ENCODE results near the gene ZNF630. TPM values are rescaled to one million over a fixed set of nuclear protein-coding genes. Genes with fewer than 3 reads are reported as not detected.

Gene ZNF630
- total and polyA plus RNA-seq, 10 of the 15 experiments (the other 5 are each of a cell fraction or from before 2014, with no cell fraction given) = 0.96 to 1.9 (median 1.2) TPM

DNA sequence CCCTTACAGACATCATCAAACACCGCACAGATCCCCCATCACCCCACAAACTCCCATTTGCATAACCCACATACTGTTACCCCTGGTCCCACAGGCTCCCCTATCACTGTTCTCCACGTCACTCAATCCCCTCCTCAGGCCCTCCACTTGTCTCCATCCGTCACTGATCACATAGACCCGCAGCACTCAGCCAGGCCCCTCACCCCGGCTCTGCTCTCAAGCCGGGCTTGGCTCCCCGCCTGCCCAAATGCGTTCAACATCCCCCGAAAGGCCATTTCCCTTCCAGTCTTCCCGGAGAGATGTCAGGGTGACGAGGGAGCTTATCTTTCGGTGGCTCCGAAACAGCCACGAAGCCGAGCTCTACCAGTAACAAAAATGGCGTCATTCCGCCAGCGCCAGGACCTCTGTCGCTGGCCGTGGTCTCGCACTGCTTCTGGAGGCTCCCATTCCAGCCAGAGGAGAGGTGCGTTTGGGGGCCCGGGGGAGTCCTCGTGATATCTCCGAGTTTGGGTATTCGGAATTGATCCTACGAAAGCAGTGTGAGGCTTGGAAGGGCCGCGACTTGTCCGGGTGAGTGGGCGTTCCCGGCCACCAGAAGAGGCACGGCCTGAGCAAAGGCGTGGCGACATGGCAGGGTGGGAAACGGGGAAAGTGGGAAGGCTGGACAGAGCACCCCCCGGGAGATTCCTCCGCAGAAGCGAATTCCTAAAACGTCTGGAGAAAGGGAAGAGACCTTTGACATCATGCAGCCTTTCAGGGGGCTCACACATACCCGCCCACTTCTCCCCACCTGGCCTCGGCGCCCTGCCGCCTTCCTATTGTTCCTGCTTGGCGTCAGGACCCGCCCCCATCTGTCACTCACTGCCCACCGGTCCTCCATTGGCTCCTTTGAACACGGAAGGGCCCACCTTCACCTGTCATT, at the start of gene ZNF630 (continued):
- TF ChIP-seq, protein P1, sequence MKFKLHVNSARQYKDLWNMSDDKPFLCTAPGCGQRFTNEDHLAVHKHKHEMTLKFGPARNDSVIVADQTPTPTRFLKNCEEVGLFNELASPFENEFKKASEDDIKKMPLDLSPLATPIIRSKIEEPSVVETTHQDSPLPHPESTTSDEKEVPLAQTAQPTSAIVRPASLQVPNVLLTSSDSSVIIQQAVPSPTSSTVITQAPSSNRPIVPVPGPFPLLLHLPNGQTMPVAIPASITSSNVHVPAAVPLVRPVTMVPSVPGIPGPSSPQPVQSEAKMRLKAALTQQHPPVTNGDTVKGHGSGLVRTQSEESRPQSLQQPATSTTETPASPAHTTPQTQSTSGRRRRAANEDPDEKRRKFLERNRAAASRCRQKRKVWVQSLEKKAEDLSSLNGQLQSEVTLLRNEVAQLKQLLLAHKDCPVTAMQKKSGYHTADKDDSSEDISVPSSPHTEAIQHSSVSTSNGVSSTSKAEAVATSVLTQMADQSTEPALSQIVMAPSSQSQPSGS (IDR thresholded peaks at IDR 0.05; ENCODE audit: low read length) = no peak
- TF ChIP-seq, protein P2, sequence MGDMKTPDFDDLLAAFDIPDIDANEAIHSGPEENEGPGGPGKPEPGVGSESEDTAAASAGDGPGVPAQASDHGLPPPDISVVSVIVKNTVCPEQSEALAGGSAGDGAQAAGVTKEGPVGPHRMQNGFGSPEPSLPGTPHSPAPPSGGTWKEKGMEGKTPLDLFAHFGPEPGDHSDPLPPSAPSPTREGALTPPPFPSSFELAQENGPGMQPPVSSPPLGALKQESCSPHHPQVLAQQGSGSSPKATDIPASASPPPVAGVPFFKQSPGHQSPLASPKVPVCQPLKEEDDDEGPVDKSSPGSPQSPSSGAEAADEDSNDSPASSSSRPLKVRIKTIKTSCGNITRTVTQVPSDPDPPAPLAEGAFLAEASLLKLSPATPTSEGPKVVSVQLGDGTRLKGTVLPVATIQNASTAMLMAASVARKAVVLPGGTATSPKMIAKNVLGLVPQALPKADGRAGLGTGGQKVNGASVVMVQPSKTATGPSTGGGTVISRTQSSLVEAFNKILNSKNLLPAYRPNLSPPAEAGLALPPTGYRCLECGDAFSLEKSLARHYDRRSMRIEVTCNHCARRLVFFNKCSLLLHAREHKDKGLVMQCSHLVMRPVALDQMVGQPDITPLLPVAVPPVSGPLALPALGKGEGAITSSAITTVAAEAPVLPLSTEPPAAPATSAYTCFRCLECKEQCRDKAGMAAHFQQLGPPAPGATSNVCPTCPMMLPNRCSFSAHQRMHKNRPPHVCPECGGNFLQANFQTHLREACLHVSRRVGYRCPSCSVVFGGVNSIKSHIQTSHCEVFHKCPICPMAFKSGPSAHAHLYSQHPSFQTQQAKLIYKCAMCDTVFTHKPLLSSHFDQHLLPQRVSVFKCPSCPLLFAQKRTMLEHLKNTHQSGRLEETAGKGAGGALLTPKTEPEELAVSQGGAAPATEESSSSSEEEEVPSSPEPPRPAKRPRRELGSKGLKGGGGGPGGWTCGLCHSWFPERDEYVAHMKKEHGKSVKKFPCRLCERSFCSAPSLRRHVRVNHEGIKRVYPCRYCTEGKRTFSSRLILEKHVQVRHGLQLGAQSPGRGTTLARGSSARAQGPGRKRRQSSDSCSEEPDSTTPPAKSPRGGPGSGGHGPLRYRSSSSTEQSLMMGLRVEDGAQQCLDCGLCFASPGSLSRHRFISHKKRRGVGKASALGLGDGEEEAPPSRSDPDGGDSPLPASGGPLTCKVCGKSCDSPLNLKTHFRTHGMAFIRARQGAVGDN (IDR thresholded peaks at IDR 0.05) = no peak
- no peak for TF ChIP-seq NR2C2 (IDR thresholded peaks at IDR 0.05; ENCODE audit: borderline replicate concordance, control insufficient read depth, insufficient read length, low read depth)
- TF ChIP-seq NFYA (IDR thresholded peaks at IDR 0.05; ENCODE audit: borderline replicate concordance, low read depth, low read length) = no peak
- TF ChIP-seq RBBP5 (conservative IDR thresholded peaks at IDR 0.05) = no peak
- TF ChIP-seq MEF2A (IDR thresholded peaks at IDR 0.05; ENCODE audit: insufficient read depth, low read depth, low read length) = no peak
- no peak for TF ChIP-seq ATF7 (IDR thresholded peaks at IDR 0.05; ENCODE audit: low read depth)
- TF ChIP-seq RAD21 (IDR thresholded peaks at IDR 0.05; ENCODE audit: insufficient read depth, low read depth, low read length) = no peak
- TF ChIP-seq WRNIP1 (IDR thresholded peaks at IDR 0.05; ENCODE audit: borderline replicate concordance, low read depth, low read length) = no peak
- peak; percentile 51 for TF ChIP-seq POLR2A (IDR thresholded peaks at IDR 0.05; ENCODE audit: low read depth, low read length)
- TF ChIP-seq KAT2A (conservative IDR thresholded peaks at IDR 0.05; ENCODE audit: control insufficient read depth, low read depth, low read length) = no peak
- TF ChIP-seq, protein P3, sequence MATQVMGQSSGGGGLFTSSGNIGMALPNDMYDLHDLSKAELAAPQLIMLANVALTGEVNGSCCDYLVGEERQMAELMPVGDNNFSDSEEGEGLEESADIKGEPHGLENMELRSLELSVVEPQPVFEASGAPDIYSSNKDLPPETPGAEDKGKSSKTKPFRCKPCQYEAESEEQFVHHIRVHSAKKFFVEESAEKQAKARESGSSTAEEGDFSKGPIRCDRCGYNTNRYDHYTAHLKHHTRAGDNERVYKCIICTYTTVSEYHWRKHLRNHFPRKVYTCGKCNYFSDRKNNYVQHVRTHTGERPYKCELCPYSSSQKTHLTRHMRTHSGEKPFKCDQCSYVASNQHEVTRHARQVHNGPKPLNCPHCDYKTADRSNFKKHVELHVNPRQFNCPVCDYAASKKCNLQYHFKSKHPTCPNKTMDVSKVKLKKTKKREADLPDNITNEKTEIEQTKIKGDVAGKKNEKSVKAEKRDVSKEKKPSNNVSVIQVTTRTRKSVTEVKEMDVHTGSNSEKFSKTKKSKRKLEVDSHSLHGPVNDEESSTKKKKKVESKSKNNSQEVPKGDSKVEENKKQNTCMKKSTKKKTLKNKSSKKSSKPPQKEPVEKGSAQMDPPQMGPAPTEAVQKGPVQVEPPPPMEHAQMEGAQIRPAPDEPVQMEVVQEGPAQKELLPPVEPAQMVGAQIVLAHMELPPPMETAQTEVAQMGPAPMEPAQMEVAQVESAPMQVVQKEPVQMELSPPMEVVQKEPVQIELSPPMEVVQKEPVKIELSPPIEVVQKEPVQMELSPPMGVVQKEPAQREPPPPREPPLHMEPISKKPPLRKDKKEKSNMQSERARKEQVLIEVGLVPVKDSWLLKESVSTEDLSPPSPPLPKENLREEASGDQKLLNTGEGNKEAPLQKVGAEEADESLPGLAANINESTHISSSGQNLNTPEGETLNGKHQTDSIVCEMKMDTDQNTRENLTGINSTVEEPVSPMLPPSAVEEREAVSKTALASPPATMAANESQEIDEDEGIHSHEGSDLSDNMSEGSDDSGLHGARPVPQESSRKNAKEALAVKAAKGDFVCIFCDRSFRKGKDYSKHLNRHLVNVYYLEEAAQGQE (IDR thresholded peaks at IDR 0.05; ENCODE audit: low read depth, low read length) = peak; percentile 51; the same call in 1 of the 2 replicates
- TF ChIP-seq LARP7 (IDR thresholded peaks at IDR 0.05) = no peak
- TF ChIP-seq EED (IDR thresholded peaks at IDR 0.05; ENCODE audit: low read depth) = no peak
- TF ChIP-seq, protein P4, sequence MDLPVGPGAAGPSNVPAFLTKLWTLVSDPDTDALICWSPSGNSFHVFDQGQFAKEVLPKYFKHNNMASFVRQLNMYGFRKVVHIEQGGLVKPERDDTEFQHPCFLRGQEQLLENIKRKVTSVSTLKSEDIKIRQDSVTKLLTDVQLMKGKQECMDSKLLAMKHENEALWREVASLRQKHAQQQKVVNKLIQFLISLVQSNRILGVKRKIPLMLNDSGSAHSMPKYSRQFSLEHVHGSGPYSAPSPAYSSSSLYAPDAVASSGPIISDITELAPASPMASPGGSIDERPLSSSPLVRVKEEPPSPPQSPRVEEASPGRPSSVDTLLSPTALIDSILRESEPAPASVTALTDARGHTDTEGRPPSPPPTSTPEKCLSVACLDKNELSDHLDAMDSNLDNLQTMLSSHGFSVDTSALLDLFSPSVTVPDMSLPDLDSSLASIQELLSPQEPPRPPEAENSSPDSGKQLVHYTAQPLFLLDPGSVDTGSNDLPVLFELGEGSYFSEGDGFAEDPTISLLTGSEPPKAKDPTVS (IDR thresholded peaks at IDR 0.05; ENCODE audit: low read depth, low read length) = no peak
- TF ChIP-seq, protein P5, sequence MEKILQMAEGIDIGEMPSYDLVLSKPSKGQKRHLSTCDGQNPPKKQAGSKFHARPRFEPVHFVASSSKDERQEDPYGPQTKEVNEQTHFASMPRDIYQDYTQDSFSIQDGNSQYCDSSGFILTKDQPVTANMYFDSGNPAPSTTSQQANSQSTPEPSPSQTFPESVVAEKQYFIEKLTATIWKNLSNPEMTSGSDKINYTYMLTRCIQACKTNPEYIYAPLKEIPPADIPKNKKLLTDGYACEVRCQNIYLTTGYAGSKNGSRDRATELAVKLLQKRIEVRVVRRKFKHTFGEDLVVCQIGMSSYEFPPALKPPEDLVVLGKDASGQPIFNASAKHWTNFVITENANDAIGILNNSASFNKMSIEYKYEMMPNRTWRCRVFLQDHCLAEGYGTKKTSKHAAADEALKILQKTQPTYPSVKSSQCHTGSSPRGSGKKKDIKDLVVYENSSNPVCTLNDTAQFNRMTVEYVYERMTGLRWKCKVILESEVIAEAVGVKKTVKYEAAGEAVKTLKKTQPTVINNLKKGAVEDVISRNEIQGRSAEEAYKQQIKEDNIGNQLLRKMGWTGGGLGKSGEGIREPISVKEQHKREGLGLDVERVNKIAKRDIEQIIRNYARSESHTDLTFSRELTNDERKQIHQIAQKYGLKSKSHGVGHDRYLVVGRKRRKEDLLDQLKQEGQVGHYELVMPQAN (conservative IDR thresholded peaks at IDR 0.05) = peak; percentile 30; the same call in 1 of the 2 replicates
